ENCODE measurements around the gene ADARB2.

The ADARB2 gene

DNA sequence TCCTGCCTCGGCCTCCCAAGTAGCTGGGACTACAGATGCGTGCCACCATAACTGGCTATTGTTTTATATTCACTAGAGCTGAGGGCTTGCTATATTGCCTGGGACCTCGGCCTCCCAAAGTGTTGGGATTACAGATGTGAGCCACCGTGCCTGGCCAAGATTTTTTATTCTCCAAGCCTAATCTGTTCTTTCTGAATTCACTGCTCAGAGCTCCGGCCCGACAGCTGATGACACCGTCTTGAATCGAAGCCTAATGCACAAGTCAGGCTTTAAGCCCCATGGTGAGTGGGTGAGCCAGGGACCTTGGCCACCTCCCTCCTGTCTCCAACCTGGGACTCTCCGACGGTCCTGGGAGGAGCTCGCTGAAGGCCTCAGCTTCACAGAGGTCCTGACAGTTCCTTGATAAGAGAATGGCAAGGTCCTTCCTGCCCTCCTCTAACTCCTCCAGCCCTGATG, 342.3 kb downstream of the ADARB2 start:
- no peak overlapping the region for H3K4me3 Mint-ChIP-seq
- peaks cover 11% of the 10 kb centered on the region for H3K27me3 Mint-ChIP-seq
- H3K9me3 Mint-ChIP-seq: no peaks in the 10 kb centered on the region
- H3K4me1 Mint-ChIP-seq (ENCODE audit: low read depth): no peaks in the 10 kb centered on the region
- no peak overlapping the region for H3K27ac Mint-ChIP-seq
- no peaks in the 10 kb centered on the region for H3K36me3 Mint-ChIP-seq (ENCODE audit: low read depth)

DNA sequence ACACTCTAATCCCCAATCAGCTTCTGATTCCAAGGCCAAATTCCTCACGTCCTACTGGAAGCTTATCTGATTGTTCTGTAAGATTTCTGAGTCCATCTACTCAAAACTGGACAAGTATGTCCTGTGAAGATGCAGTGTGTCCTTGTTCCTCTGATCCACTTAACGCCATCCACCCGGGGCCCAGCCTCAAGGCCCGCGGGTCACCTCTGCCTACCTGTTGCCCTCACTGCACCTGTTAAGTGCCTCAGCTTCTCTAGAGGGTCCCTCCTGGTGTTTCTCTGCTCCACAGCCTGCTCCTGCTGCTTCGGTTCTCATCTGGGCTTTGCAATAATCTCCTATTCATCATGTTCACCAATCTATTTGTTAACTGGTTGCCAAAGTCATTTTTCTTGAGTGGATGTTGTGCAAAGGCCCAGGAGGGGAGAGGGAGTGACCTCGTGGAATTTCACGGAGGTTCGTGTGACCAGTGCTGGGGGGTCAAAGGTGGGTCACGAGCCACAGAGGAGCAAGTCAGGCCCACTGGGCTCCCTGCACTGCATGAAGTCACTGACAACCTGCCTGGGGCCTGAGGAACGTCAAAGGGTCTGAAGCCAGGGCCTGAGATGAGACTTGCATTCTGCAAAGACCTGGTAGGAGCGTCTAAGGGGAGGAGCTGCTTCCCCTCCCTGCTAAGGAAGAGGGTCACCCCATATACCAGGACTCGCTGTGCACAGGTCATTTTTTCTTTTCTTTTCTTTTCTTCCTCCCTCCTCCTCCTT, 343.0 kb downstream of the ADARB2 start:
- Mint-ChIP-seq H3K36me3 (ENCODE audit: low read depth) (no peaks in the 10 kb centered on the region), H3K27me3 (peaks cover 5% of the 10 kb centered on the region), H3K27ac (no peak overlapping the region), H3K4me1 (ENCODE audit: low read depth) (no peaks in the 10 kb centered on the region), H3K4me3 (no peak overlapping the region), H3K9me3 (no peaks in the 10 kb centered on the region)

DNA sequence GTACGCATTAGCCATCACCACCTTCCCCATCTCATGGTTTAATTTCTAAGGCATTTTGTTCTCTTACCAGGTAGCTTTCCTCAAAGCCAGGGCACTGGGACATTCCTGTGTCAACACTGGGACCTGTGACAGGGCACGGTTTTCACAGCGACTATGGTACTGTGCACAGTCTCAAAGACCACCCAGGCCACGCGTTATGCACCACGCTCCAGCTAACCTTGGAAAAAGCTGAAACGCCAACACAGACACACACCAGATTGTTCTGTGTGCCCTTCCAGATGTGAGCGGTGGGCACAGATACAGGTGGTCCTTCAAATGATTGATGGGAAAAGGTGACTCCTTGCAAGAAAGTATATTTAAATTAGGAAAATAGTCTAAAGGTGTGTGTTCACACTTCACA, 343.8 kb downstream of the ADARB2 start:
- Mint-ChIP-seq H3K4me3 (no peak overlapping the region), H3K27me3 (no peaks in the 10 kb centered on the region), H3K4me1 (ENCODE audit: low read depth) (no peaks in the 10 kb centered on the region), H3K36me3 (ENCODE audit: low read depth) (no peaks in the 10 kb centered on the region), H3K27ac (no peak overlapping the region), H3K9me3 (no peaks in the 10 kb centered on the region)

DNA sequence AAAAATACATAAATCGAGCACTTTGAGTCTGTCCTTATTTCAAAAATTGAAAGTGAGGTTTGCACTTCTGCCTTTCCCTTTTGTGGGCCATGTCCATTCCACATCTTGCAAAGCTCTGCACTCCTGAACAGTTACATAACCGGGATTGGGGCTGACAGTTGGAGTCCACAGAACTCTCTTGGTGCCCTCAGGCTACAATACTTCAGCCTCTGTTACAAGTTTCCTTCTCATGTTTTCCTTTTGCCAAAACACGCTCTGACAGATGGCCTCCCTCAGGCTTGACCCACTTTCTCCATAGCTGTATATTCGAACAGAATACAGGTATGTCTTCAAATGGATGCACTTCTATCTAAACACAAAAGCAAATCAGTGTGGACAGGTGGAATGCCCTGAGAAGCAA, 345.2 kb downstream of the ADARB2 start:
- H3K4me1 Mint-ChIP-seq (ENCODE audit: low read depth): no peaks in the 10 kb centered on the region
- H3K4me3 Mint-ChIP-seq: no peak overlapping the region
- H3K9me3 Mint-ChIP-seq: no peaks in the 10 kb centered on the region
- H3K27ac Mint-ChIP-seq: no peak overlapping the region
- H3K27me3 Mint-ChIP-seq: peaks cover under 1% of the 10 kb centered on the region
- H3K36me3 Mint-ChIP-seq (ENCODE audit: low read depth): no peaks in the 10 kb centered on the region

DNA sequence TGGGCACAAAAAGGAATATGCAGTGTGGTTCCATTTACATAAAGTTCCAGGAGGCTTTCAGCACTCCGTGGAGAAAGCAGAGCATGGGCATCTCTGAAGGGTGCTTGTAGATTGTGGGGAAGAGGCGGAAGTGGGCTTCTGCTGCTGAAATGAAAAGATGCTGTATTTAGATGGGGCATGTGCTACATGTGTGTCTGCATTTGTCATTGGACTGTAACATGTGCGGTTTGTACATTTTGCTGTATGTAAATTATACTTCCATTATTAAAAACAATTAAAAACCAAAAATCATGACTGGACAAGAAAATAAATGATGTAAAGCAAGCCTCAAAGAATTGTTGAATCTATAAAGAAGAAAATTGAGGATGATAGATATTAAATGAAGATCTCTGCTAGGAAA, 347.1 kb downstream of the ADARB2 start:
- H3K4me1 Mint-ChIP-seq (ENCODE audit: low read depth): no peaks in the 10 kb centered on the region
- no peaks in the 10 kb centered on the region for H3K9me3 Mint-ChIP-seq
- no peak overlapping the region for H3K4me3 Mint-ChIP-seq
- peaks cover 19% of the 10 kb centered on the region for H3K27me3 Mint-ChIP-seq
- no peak overlapping the region for H3K27ac Mint-ChIP-seq
- no peaks in the 10 kb centered on the region for H3K36me3 Mint-ChIP-seq (ENCODE audit: low read depth)

DNA sequence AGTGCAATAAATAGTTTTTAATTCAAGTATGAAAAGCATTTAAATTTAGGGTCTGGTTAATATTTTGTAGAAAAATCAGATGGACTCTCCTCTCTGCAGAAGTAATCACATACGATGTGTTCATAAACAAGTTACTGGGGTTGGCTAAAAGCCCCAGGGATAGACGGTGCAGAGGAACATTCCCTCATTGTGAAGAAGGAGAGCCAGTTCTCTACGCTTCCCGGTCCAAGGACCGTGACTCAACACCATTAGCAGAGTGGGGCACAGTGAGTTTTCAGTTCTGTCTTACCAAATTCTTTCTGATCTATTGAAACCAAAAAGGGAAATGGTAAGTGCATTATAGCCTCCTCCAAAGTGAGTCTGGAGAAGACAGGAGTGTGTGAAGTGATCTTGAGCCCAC, 353.3 kb downstream of the ADARB2 start:
- H3K27ac Mint-ChIP-seq: no peak overlapping the region
- H3K4me3 Mint-ChIP-seq: no peak overlapping the region
- no peaks in the 10 kb centered on the region for H3K36me3 Mint-ChIP-seq (ENCODE audit: low read depth)
- peaks cover 52% of the 10 kb centered on the region for H3K27me3 Mint-ChIP-seq
- no peaks in the 10 kb centered on the region for H3K4me1 Mint-ChIP-seq (ENCODE audit: low read depth)
- H3K9me3 Mint-ChIP-seq: no peaks in the 10 kb centered on the region

DNA sequence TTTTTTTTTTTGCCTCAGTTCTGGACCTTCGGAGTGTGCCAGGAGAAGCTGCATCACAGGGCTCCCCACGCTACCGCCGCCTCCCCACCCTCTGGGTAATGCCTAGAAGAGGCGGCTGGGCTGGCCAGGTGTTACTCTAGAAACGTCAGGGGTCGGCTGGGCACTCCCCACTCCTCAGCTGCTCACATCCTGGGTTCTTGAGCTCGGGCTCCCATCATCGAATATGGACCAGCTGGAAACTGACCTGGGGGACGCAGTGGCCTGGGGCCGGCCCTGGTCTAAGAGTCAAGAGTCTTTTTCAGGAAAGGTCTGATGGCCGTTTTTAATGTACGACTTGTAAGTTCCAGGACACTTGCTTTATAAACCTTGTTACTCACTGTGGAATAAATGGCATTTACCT, 354.6 kb downstream of the ADARB2 start:
- no peaks in the 10 kb centered on the region for H3K36me3 Mint-ChIP-seq (ENCODE audit: low read depth)
- no peaks in the 10 kb centered on the region for H3K9me3 Mint-ChIP-seq
- H3K27ac Mint-ChIP-seq: no peak overlapping the region
- no peaks in the 10 kb centered on the region for H3K4me1 Mint-ChIP-seq (ENCODE audit: low read depth)
- H3K27me3 Mint-ChIP-seq: peaks cover 61% of the 10 kb centered on the region
- no peak overlapping the region for H3K4me3 Mint-ChIP-seq

DNA sequence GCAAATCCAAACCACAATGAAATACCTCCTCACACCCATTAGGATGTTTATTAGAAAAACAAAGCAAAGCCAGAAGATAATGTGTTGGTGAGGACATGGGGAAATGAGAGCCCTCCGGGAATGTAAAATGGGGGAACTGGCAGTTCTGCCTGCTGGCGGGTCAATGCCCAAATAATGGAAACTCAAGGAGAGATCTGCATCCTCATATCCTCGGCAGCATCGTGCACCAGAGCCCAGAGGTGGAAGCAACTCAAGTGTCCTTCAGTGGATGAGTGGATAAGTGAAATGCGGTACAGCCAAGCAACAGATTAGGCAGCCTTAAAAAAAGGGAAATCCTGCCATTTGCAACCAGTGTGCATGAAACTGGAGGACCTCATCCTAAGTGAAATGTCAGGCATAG, 356.0 kb downstream of the ADARB2 start:
- Mint-ChIP-seq H3K27me3 (peaks cover 59% of the 10 kb centered on the region), H3K36me3 (ENCODE audit: low read depth) (no peaks in the 10 kb centered on the region), H3K9me3 (no peaks in the 10 kb centered on the region)

DNA sequence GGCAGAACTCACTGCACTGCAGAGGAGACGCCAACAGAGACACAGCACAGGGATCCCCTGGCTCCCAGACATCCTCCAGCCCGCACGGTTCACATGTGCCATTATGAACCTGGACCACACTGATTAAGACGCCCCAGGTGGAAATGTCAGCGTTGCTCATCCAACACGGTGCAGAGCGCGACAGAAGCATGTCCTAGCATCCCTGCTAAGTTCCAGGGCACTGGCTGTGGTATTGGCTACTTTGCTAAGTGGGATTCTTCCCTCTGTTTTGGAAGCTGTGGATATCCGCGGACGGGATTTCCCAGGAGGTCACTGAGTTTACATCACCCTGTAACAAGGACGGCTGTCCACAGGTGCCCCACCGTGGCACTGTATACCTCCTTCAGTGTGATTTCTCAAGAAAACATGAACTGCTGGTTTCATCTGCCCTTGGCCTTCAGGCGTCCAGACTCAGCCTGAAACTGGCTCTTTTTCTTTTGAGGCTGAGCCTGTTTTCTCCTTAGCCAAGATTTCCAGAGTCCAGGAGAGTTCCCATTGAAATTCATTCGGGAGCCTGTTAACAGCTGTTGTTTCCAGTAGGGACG, 357.1 kb downstream of the ADARB2 start:
- no peaks in the 10 kb centered on the region for H3K36me3 Mint-ChIP-seq (ENCODE audit: low read depth)
- no peaks in the 10 kb centered on the region for H3K4me1 Mint-ChIP-seq (ENCODE audit: low read depth)
- H3K27ac Mint-ChIP-seq: no peak overlapping the region
- H3K27me3 Mint-ChIP-seq: peaks cover 47% of the 10 kb centered on the region
- no peak overlapping the region for H3K4me3 Mint-ChIP-seq
- H3K9me3 Mint-ChIP-seq: no peaks in the 10 kb centered on the region

More for the DNA sequence above, 356.0 kb downstream of the ADARB2 start:
- Mint-ChIP-seq H3K4me3 (no peak overlapping the region), H3K27ac (no peak overlapping the region), H3K4me1 (ENCODE audit: low read depth) (no peaks in the 10 kb centered on the region)

DNA sequence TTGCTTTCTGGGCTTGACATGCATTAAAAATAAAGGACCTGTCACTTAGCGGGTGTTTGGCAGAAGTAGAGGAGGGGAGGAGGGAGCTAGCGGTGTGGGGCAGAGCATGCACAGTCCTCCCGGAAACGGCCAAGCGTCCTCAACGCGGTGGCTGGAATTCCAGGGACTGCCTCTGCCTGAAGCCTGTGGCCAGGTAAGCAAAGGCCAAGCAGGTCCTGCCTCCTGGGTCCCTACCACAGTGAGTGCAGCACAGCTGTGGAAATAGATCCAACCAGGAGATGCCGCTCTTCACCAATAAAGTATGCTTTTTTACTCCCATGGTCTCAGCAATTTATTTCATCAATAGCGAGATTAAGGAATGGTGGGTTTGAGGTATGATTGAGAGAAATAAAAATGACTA, 357.7 kb downstream of the ADARB2 start:
- Mint-ChIP-seq H3K36me3 (ENCODE audit: low read depth) (no peaks in the 10 kb centered on the region), H3K27ac (no peak overlapping the region), H3K27me3 (peaks cover 42% of the 10 kb centered on the region), H3K4me1 (ENCODE audit: low read depth) (no peaks in the 10 kb centered on the region), H3K9me3 (no peaks in the 10 kb centered on the region), H3K4me3 (no peak overlapping the region)

DNA sequence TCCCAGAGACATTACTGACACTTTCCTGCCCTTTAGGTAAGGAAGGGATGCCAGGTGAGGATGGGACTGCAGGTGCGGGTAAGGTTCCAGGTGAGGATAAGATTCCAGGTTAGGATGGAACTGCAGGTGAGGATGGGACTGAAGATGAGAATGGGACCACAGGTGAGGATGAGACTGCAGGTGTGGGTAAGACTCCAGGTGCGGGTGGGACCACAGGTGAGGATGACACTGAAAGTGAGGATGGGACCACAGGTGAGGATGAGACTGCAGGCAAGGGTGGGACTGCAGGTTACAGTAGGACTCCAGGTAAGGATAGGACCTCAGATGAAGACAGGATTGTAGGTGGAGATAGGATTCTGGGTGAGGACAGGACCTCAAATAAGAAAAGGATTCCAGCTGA, 358.9 kb downstream of the ADARB2 start:
- no peak overlapping the region for H3K4me3 Mint-ChIP-seq
- peaks cover 33% of the 10 kb centered on the region for H3K27me3 Mint-ChIP-seq
- no peaks in the 10 kb centered on the region for H3K9me3 Mint-ChIP-seq
- H3K4me1 Mint-ChIP-seq (ENCODE audit: low read depth): no peaks in the 10 kb centered on the region
- H3K27ac Mint-ChIP-seq: no peak overlapping the region
- H3K36me3 Mint-ChIP-seq (ENCODE audit: low read depth): no peaks in the 10 kb centered on the region

DNA sequence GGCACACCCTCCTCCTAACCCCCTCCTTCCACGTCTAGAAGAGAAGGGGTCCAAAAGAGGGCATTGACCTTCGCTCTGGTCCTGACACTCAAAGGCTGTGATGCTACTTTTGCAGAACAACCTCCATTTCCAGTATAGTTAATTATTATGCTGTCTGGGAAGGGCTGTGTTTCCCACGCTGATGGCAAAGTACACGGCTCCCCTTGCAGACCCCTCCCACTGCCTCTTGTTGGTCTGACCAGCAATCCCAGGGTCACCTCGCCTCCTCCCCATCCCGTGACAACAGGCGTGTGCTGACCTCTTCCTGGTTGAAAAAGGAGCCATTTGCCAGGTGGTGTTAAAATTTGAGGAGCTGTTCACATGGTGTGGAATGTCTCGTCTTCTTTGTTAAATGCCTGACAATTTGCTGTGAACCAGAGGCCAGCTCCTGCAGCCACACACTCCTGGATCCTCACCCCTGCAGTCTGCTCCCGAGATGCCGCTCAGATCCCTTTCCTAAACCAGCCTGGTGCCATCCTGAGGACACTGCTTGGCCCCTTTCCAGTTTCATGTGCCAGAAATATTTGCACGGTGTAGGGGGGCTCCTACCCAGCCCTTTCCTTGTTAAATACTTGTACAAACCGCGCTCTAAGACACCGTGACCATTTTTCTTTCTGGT, 359.5 kb downstream of the ADARB2 start:
- H3K9me3 Mint-ChIP-seq: no peaks in the 10 kb centered on the region
- H3K4me1 Mint-ChIP-seq (ENCODE audit: low read depth): no peaks in the 10 kb centered on the region
- H3K27ac Mint-ChIP-seq: no peak overlapping the region
- H3K36me3 Mint-ChIP-seq (ENCODE audit: low read depth): no peaks in the 10 kb centered on the region
- no peak overlapping the region for H3K4me3 Mint-ChIP-seq
- H3K27me3 Mint-ChIP-seq: peaks cover 28% of the 10 kb centered on the region

DNA sequence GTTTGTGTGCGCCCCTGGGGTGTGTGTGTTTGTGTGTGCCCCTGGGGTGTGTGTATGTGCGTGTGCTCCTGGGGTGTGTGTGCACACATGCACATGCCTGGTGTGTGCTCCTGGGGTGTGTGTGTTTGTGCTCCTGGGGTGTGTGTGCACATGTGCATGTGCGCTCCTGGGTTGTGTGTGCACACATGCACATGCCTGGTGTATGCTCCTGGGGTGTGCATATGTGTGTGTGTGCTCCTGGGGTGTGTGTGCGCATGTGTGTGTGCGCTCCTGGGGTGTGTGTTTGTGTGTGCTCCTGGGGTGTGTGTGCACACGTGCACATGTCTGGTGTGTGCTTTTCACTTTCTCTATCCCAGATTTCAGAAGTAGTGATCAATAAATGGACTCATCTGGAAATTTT, 360.1 kb downstream of the ADARB2 start:
- Mint-ChIP-seq H3K27me3 (peaks cover 27% of the 10 kb centered on the region), H3K9me3 (no peaks in the 10 kb centered on the region), H3K27ac (no peak overlapping the region), H3K4me1 (ENCODE audit: low read depth) (no peaks in the 10 kb centered on the region), H3K4me3 (no peak overlapping the region), H3K36me3 (ENCODE audit: low read depth) (no peaks in the 10 kb centered on the region)

DNA sequence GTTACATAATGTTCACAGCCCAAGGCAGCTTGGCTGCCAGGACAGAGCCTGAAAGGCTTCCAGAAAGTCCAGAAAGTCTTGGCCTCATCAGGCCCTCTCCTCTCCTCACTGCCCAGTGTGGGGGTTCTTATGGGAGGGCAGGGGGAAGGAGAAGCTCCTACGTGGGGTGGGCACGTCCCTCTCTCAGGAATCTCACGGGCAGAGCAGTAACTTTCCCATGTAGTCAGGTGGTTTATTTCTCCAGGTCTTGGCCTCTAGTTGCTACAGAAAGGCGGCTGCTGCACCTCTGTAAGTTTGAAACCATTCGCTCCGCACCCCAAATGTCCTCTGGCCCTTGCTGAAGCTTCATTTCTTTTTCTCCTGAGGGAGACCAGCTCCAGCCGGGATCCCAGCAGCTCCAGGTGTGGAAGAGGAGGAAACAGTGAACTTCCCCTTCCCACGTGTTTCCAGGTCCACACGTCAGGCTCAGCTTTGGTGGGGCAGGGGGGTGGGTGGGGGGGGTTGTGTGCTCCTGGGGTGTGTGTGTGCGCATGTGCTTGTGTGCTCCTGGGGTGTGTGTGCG, 360.9 kb downstream of the ADARB2 start:
- Mint-ChIP-seq H3K36me3 (ENCODE audit: low read depth) (no peaks in the 10 kb centered on the region), H3K9me3 (no peaks in the 10 kb centered on the region), H3K4me1 (ENCODE audit: low read depth) (no peaks in the 10 kb centered on the region), H3K4me3 (no peak overlapping the region), H3K27ac (no peak overlapping the region), H3K27me3 (peaks cover 29% of the 10 kb centered on the region)
